COLO668 (cell line): ENCODE data around the gene TEAD4.
A peak's percentile ranks its signal among the peaks of the same experiment; 100 is the strongest.

Source experiments
- DNase-seq: peaks from one replicate; lab custom pipeline; 2025; ENCODE audit not compliant: unreplicated experiment; lab: John Stamatoyannopoulos, UW

TEAD4 gene

GRCh38 chr12:2960390-2960956 lies 1.3 kb downstream of the TEAD4 start:
- peak; percentile 29 for DNase-seq

GRCh38 chr12:2960996-2961616 lies 1.9 kb downstream of the TEAD4 start:
- no peak for DNase-seq

- no peak for DNase-seq
Observed at GRCh38 chr12:2961705-2962104, 2.5 kb downstream of the TEAD4 start.

- DNase-seq = no peak
Observed at GRCh38 chr12:2963154-2963759, 4.1 kb downstream of the TEAD4 start.

GRCh38 chr12:2963760-2964292 lies 4.6 kb downstream of the TEAD4 start:
- no peak for DNase-seq

GRCh38 chr12:2967651-2968050 lies 8.5 kb downstream of the TEAD4 start:
- no peak for DNase-seq

- DNase-seq = peak; percentile 1
Observed at GRCh38 chr12:2970744-2971143, 11.5 kb downstream of the TEAD4 start.

GRCh38 chr12:2973566-2973965 lies 14.4 kb downstream of the TEAD4 start:
- DNase-seq = no peak

GRCh38 chr12:2974560-2974971 lies 15.4 kb downstream of the TEAD4 start:
- no peak for DNase-seq

GRCh38 chr12:2976581-2976996 lies 17.4 kb downstream of the TEAD4 start:
- DNase-seq = no peak

GRCh38 chr12:2977776-2978175 lies 18.6 kb downstream of the TEAD4 start:
- no peak for DNase-seq

GRCh38 chr12:2979806-2980205 lies 20.6 kb downstream of the TEAD4 start:
- DNase-seq = no peak

GRCh38 chr12:2980630-2981029 lies 21.4 kb downstream of the TEAD4 start:
- DNase-seq = no peak

- no peak for DNase-seq
Observed at GRCh38 chr12:2982361-2982760, 23.2 kb downstream of the TEAD4 start.

- DNase-seq = no peak
Observed at GRCh38 chr12:2984249-2984648, 25.1 kb downstream of the TEAD4 start.

GRCh38 chr12:2984698-2985097 lies 25.5 kb downstream of the TEAD4 start:
- no peak for DNase-seq

GRCh38 chr12:2986876-2987275 lies 27.7 kb downstream of the TEAD4 start:
- DNase-seq = no peak

GRCh38 chr12:2988494-2988893 lies 29.3 kb downstream of the TEAD4 start:
- DNase-seq = no peak

- DNase-seq = no peak
Observed at GRCh38 chr12:2992724-2993123, 33.5 kb downstream of the TEAD4 start.

GRCh38 chr12:2997989-2998670 lies 38.9 kb downstream of the TEAD4 start:
- DNase-seq = no peak

- DNase-seq = no peak
Observed at GRCh38 chr12:2998789-2999264, 39.6 kb downstream of the TEAD4 start.
